CD14-positive monocyte (primary cell): Measurements from ENCODE around the gene SIM2. TPM values are rescaled to one million over a fixed set of nuclear protein-coding genes. Genes with fewer than 3 reads are reported as not detected.

Experiments used
- DNase-seq, 3 donors: peaks; one replicate each; pipeline ENCODE4 v3.0.0-alpha.2; 2011 to 2022
- H2AFZ ChIP-seq: 2 replicates; pipeline ENCODE4 v1.6.0; 2012; ENCODE audit warnings: mild to moderate bottlenecking, low read depth, low read length, inconsistent platforms; ENCODE audit not compliant: insufficient read depth, poor library complexity, severe bottlenecking
- H3K27ac ChIP-seq, 2 donors: 1 replicate in 1 of 2; 2 replicates in 1 of 2; pipeline ENCODE4 v1.5.1; 2012 to 2013; ENCODE audit warnings: low read length in 2 of 2, control low read depth in 1 of 2, inconsistent platforms in 1 of 2, low read depth in 1 of 2, mild to moderate bottlenecking in 1 of 2
- H3K27me3 ChIP-seq, 2 donors: one replicate each; pipeline versions ENCODE4 v1.6.0 to v1.6.1; 2011 to 2013; ENCODE audit warnings: low read length in 2 of 2; ENCODE audit not compliant: control insufficient read depth in 2 of 2, insufficient read depth in 2 of 2
- H3K36me3 ChIP-seq, 2 donors: replicated peaks in 1 of 2; 1 replicate in 1 of 2; 2 replicates in 1 of 2; pipeline versions ENCODE4 v1.5.1 to v1.6.1; 2012 to 2013; ENCODE audit warnings: low read length in 2 of 2, control low read depth in 1 of 2, inconsistent platforms in 1 of 2, mild to moderate bottlenecking in 1 of 2; ENCODE audit not compliant: insufficient read depth in 2 of 2, control insufficient read depth in 1 of 2
- H3K4me1 ChIP-seq, 2 donors: 1 replicate in 1 of 2; 2 replicates in 1 of 2; pipeline versions ENCODE4 v1.5.1 to v1.6.1; 2012 to 2013; ENCODE audit warnings: low read length in 2 of 2, control low read depth in 1 of 2, inconsistent platforms in 1 of 2, mild to moderate bottlenecking in 1 of 2, moderate library complexity in 1 of 2; ENCODE audit not compliant: insufficient read depth in 2 of 2, control insufficient read depth in 1 of 2
- H3K4me2 ChIP-seq: replicated peaks from 2 replicates; pipeline ENCODE3; 2012; ENCODE audit warnings: low read length, moderate library complexity, mild to moderate bottlenecking; ENCODE audit not compliant: poor library complexity, severe bottlenecking; ENCODE audit errors: extremely low read depth
- H3K4me3 ChIP-seq, 3 experiments: fragments of 200-600 bp in 1 of 3; sonication (generic) in 1 of 3; replicated peaks in 1 of 3; 1 replicate in 2 of 3; 2 replicates in 1 of 3; pipeline ENCODE4 v1.5.1; 2011 to 2013; ENCODE audit warnings: low read length in 3 of 3, mild to moderate bottlenecking in 3 of 3, control low read depth in 2 of 3, low read depth in 2 of 3, inconsistent platforms in 1 of 3, moderate library complexity in 1 of 3
- H3K79me2 ChIP-seq: 2 replicates; pipeline ENCODE4 v1.6.0; 2012; ENCODE audit warnings: mild to moderate bottlenecking, control low read depth, inconsistent platforms, low read length, moderate library complexity; ENCODE audit not compliant: insufficient read depth
- H3K9ac ChIP-seq: 2 replicates; pipeline ENCODE4 v1.6.0; 2017; ENCODE audit warnings: low read length, mild to moderate bottlenecking; ENCODE audit not compliant: insufficient read depth, poor library complexity, severe bottlenecking
- H3K9me3 ChIP-seq, 2 donors: replicated peaks in 1 of 2; 1 replicate in 1 of 2; 2 replicates in 1 of 2; pipeline versions ENCODE4 v1.5.1 to v1.6.1; 2012 to 2013; ENCODE audit warnings: low read length in 2 of 2, control low read depth in 1 of 2; ENCODE audit not compliant: control insufficient read depth in 1 of 2, insufficient read depth in 1 of 2
- H4K20me1 ChIP-seq: 2 replicates; pipeline ENCODE4 v1.6.0; 2012; ENCODE audit warnings: mild to moderate bottlenecking, low read length, control low read depth, moderate library complexity; ENCODE audit not compliant: insufficient read depth
- H3K27ac Mint-ChIP-seq, 7 donors: one replicate each; pipeline ENCODE4 v1.8.0; 2020; ENCODE audit warnings: mild to moderate bottlenecking in 7 of 7, mixed read lengths in 7 of 7, moderate library complexity in 6 of 7, inconsistent platforms in 2 of 7
- H3K27me3 Mint-ChIP-seq, 3 donors: one replicate each; pipeline ENCODE4 v1.8.0; 2021 to 2022; ENCODE audit warnings: low read depth in 3 of 3, mild to moderate bottlenecking in 3 of 3, mixed read lengths in 3 of 3, moderate library complexity in 3 of 3, inconsistent platforms in 1 of 3
- H3K36me3 Mint-ChIP-seq, 2 donors: one replicate each; pipeline ENCODE4 v1.8.0; 2020; ENCODE audit warnings: mixed read lengths in 2 of 2, inconsistent platforms in 1 of 2, mild to moderate bottlenecking in 1 of 2
- H3K4me1 Mint-ChIP-seq: one replicate; pipeline ENCODE4 v1.8.0; 2020; ENCODE audit warnings: mild to moderate bottlenecking, mixed read lengths
- H3K4me3 Mint-ChIP-seq, 2 donors: one replicate each; pipeline ENCODE4 v1.8.0; 2020; ENCODE audit warnings: mild to moderate bottlenecking in 2 of 2, mixed read lengths in 2 of 2, moderate library complexity in 1 of 2
- H3K9me3 Mint-ChIP-seq, 7 donors: one replicate each; pipeline ENCODE4 v1.8.0; 2020 to 2022; ENCODE audit warnings: mixed read lengths in 7 of 7, mild to moderate bottlenecking in 6 of 7, moderate library complexity in 6 of 7, inconsistent platforms in 2 of 7
- CTCF ChIP-seq: fragments of 200-600 bp; IDR thresholded peaks from one replicate; pipeline ENCODE4 v1.8.0; 2022; ENCODE audit warnings: antibody characterized with exemption, mild to moderate bottlenecking
- WGBS: methylation state at CpG from one replicate; pipeline ENCODE4 v1.1.5; 2013; ENCODE audit warnings: missing lambda C conversion rate; ENCODE audit not compliant: insufficient coverage; 5-methylcytosine and 5-hydroxymethylcytosine counted together
- intact Hi-C, 2 donors: fragments of 100-400 bp; cut with micrococcal nuclease; formaldehyde crosslinking; loops; one replicate each; pipeline versions ENCODE4 v1.15.0 to v1.15.1; 2023
- polyA plus RNA-seq, 3 donors: library from polyadenylated mRNA; depleted of rRNA in 1 of 3; unstranded in 2 of 3; stranded (reverse) in 1 of 3; fragments of 300-500 nt in 2 of 3; fragments of >200 nt in 1 of 3; fragmentation: Illumina TruSeq in 2 of 3; gene quantifications; 1 replicate in 2 of 3; 2 replicates in 1 of 3; pipeline ENCODE4 v1.2.3, GENCODE V29; 2012 to 2021

Gene SIM2
- polyA plus RNA-seq, 3 donors = not detected

DNA sequence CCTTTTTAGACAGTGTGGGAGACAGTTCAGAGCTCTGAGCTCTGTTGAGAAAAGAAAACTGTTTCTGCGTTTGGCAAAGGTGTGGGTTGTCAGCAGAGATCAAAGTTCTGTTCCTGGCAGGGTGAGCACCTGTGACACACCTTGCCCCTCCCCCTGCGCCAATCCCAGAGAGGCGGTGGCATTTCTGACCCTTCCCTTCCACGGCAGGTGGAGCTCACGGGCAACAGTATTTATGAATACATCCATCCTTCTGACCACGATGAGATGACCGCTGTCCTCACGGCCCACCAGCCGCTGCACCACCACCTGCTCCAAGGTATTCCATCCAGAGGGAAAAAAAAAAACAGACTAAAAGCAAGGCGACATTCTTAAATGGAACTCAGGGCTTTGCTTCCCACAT lies 20.7 kb downstream of the SIM2 start:
- peaks cover 16 to 38% of the 10 kb centered on the region in 2 donors for H3K27me3 ChIP-seq
- H2AFZ ChIP-seq = no peak overlapping the region
- Mint-ChIP-seq H3K4me3 (no peak overlapping the region), H3K36me3 (no peaks in the 10 kb centered on the region), H3K27me3 (peaks cover 26 to 55% (median 28%) of the 10 kb centered on the region in 3 donors), H3K9me3 (peaks cover 0 to 5% (median 0%) of the 10 kb centered on the region in 7 donors), H3K27ac (no peak overlapping the region), H3K4me1 (no peaks in the 10 kb centered on the region)
- H3K36me3 ChIP-seq = no peaks in the 10 kb centered on the region
- no peaks in the 10 kb centered on the region for H3K9me3 ChIP-seq
- H3K4me2 ChIP-seq = no peak overlapping the region
- 93% methylated on average over 9 of the region's 10 CpGs for WGBS
- no peak overlapping the region for H3K4me3 ChIP-seq
- H3K4me1 ChIP-seq = no peaks in the 10 kb centered on the region
- no peak for TF ChIP-seq CTCF
- H3K9ac ChIP-seq = no peak overlapping the region
- H3K27ac ChIP-seq = no peak overlapping the region
- H3K79me2 ChIP-seq = no peaks in the 10 kb centered on the region
- no peak for DNase-seq
- H4K20me1 ChIP-seq = no peaks in the 10 kb centered on the region
- intact Hi-C loops = no loop called here

GRCh38 chr21:36721817-36722216 lies 22.9 kb downstream of the SIM2 start:
- Histone ChIP-seq H3K27ac (no peak overlapping the region), H3K4me3 (no peak overlapping the region), H3K9ac (no peak overlapping the region), H3K36me3 (no peaks in the 10 kb centered on the region), H4K20me1 (no peaks in the 10 kb centered on the region), H2AFZ (no peak overlapping the region), H3K79me2 (no peaks in the 10 kb centered on the region), H3K4me1 (no peaks in the 10 kb centered on the region), H3K27me3 (peaks cover 2 to 16% of the 10 kb centered on the region in 2 donors), H3K4me2 (no peak overlapping the region), H3K9me3 (no peaks in the 10 kb centered on the region)
- Mint-ChIP-seq H3K27ac (no peak overlapping the region), H3K4me1 (no peaks in the 10 kb centered on the region), H3K36me3 (no peaks in the 10 kb centered on the region), H3K4me3 (no peak overlapping the region), H3K9me3 (peaks cover 0 to 5% (median 0%) of the 10 kb centered on the region in 7 donors), H3K27me3 (peaks cover 15 to 37% (median 18%) of the 10 kb centered on the region in 3 donors)
- no peak for TF ChIP-seq CTCF
- intact Hi-C loops = no loop called here
- 90% methylated on average over 2 of the region's 7 CpGs for WGBS
- no peak for DNase-seq
